K562 (cell line): ENCODE results near the gene GNB2. TPM values are rescaled to one million over a fixed set of nuclear protein-coding genes. Genes with fewer than 3 reads are reported as not detected.

Source experiments
- BHLHE40 ChIP-seq: IDR thresholded peaks from 2 replicates; pipeline ENCODE4 v1.6.1; 2011; ENCODE audit warnings: low read length, improper control_type of control experiment
- CBFB ChIP-seq: sonication (generic); formaldehyde crosslinking; IDR thresholded peaks from 2 replicates; pipeline ENCODE4 v1.4.0; 2020; ENCODE audit warnings: mild to moderate bottlenecking, missing genetic modification reagents
- CHD1 ChIP-seq: fragments of 200-600 bp; sonication (generic); IDR thresholded peaks from one replicate; pipeline ENCODE4 v1.6.1; 2012; ENCODE audit warnings: mild to moderate bottlenecking, moderate library complexity, low read length, inconsistent platforms
- CTBP1 ChIP-seq: fragments of 450-650 bp; IDR thresholded peaks from 2 replicates; pipeline ENCODE4 v1.6.1; 2016; ENCODE audit warnings: borderline replicate concordance
- DMBX1 ChIP-seq: fragments of 250-450 bp; sonication (Bioruptor Pico); IDR thresholded peaks from 2 replicates; pipeline ENCODE4 v1.8.0; 2022; ENCODE audit warnings: inconsistent platforms, mild to moderate bottlenecking, moderate library complexity, borderline replicate concordance
- FOXJ2 ChIP-seq: fragments of 200-800 bp; sonication (Bioruptor generic); IDR thresholded peaks from 2 replicates; pipeline ENCODE4 v1.6.1; 2016; ENCODE audit warnings: missing genetic modification characterization, missing compliant biosample characterization
- FOXM1 ChIP-seq, 2 experiments: fragments of 450-650 bp in 1 of 2; sonication (generic) in 1 of 2; formaldehyde crosslinking in 1 of 2; IDR thresholded peaks; 2 replicates each; pipeline versions ENCODE4 v1.6.1 to v1.9.0; 2017 to 2022; ENCODE audit warnings: low read depth in 2 of 2, mild to moderate bottlenecking in 2 of 2, missing genetic modification reagents in 1 of 2, moderate library complexity in 1 of 2
- HNRNPL ChIP-seq: fragments of 200-400 bp; formaldehyde crosslinking; IDR thresholded peaks from 2 replicates; pipeline ENCODE4 v1.6.1; 2017; ENCODE audit warnings: low read depth, mild to moderate bottlenecking, low read length
- KLF10 ChIP-seq: fragments of 250-450 bp; sonication (Bioruptor Pico); IDR thresholded peaks from 2 replicates; pipeline ENCODE4 v1.6.1; 2021; ENCODE audit warnings: matching md5 sums
- KLF13 ChIP-seq: fragments of 450-650 bp; IDR thresholded peaks from 2 replicates; pipeline ENCODE4 v1.6.1; 2016; ENCODE audit warnings: missing genetic modification characterization, low read depth, mild to moderate bottlenecking, missing compliant biosample characterization, moderate library complexity, borderline replicate concordance
- MEIS2 ChIP-seq: fragments of 450-650 bp; IDR thresholded peaks from 2 replicates; pipeline ENCODE4 v1.6.1; 2014; ENCODE audit warnings: mild to moderate bottlenecking; ENCODE audit not compliant: partially characterized antibody
- NFRKB ChIP-seq: fragments of 450-650 bp; IDR thresholded peaks from 2 replicates; pipeline ENCODE4 v1.6.1; 2016; ENCODE audit warnings: low read depth
- POLR2G ChIP-seq: fragments of 200-400 bp; formaldehyde crosslinking; IDR thresholded peaks from 2 replicates; pipeline ENCODE4 v1.6.1; 2017; ENCODE audit warnings: low read depth, mild to moderate bottlenecking, antibody characterized with exemption, low read length, moderate library complexity
- PURB ChIP-seq: sonication (generic); formaldehyde crosslinking; IDR thresholded peaks from 2 replicates; pipeline ENCODE4 v1.9.0; 2021; ENCODE audit warnings: low read depth, mild to moderate bottlenecking, missing genetic modification reagents
- RAD21 ChIP-seq, 2 experiments: fragments of 250-450 bp in 1 of 2; fragments of 450-650 bp in 1 of 2; sonication (Bioruptor Pico) in 1 of 2; formaldehyde crosslinking in 1 of 2; IDR thresholded peaks in 1 of 2; conservative IDR thresholded peaks in 1 of 2; 2 replicates each; pipeline versions ENCODE4 v1.4.0 to v1.8.0; 2020 to 2022; ENCODE audit warnings: mild to moderate bottlenecking in 2 of 2, moderate library complexity in 1 of 2
- TAF15 ChIP-seq: fragments of 200-400 bp; formaldehyde crosslinking; IDR thresholded peaks from 2 replicates; pipeline ENCODE4 v1.6.1; 2017; ENCODE audit warnings: mild to moderate bottlenecking, low read depth, low read length, moderate library complexity
- ZC3H8 ChIP-seq: fragments of 450-650 bp; IDR thresholded peaks from 2 replicates; pipeline ENCODE4 v1.6.1; 2017
- ZNF253 ChIP-seq: fragments of 250-450 bp; sonication (Bioruptor Pico); conservative IDR thresholded peaks from 2 replicates; pipeline ENCODE4 v1.6.1; 2021; ENCODE audit warnings: mild to moderate bottlenecking
- ZNF263 ChIP-seq: sonication (generic); formaldehyde crosslinking; IDR thresholded peaks from 2 replicates; pipeline ENCODE4 v1.8.0; 2022; ENCODE audit warnings: mild to moderate bottlenecking, missing genetic modification reagents, borderline replicate concordance
- ZNF583 ChIP-seq: fragments of 250-450 bp; sonication (Bioruptor Pico); IDR thresholded peaks from 2 replicates; pipeline ENCODE4 v1.4.0; 2020
- ZNF644 ChIP-seq: fragments of 200-800 bp; sonication (Bioruptor generic); IDR thresholded peaks from 2 replicates; pipeline ENCODE4 v1.6.1; 2016; ENCODE audit warnings: low read depth, missing genetic modification characterization, missing compliant biosample characterization
- polyA plus RNA-seq, 8 experiments: library from polyadenylated mRNA; depleted of rRNA in 4 of 8; stranded (reverse) in 5 of 8; unstranded in 3 of 8; fragments of >200 nt; fragmentation: Nextera tagmentation in 2 of 8; fragmentation: Illumina TruSeq in 1 of 8; extraction: Ambion mirVana in 2 of 8; extraction: Trizol in 1 of 8; gene quantifications; 2 replicates each; pipeline versions ENCODE4 v1.2.1 to v1.2.3, GENCODE V29; 2011 to 2014; ENCODE audit warnings: inconsistent platforms in 1 of 8, missing spikeins in 1 of 8
- total RNA-seq, 7 experiments: library from RNA; depleted of rRNA in 6 of 7; stranded (reverse); fragments of >200 nt in 6 of 7; fragmentation: Illumina TruSeq in 2 of 7; extraction: Trizol in 2 of 7; gene quantifications; 2 replicates each; pipeline versions ENCODE4 v1.2.1 to v1.2.3, GENCODE V29; 2011 to 2021; ENCODE audit warnings: low replicate concordance in 1 of 7
- TF ChIP-seq, protein P1 (sequence below): sonication (generic); formaldehyde crosslinking; IDR thresholded peaks from 2 replicates; pipeline ENCODE4 v1.8.0; 2022; ENCODE audit warnings: missing genetic modification reagents, mild to moderate bottlenecking, borderline replicate concordance
- TF ChIP-seq, protein P2 (sequence below): sonication (generic); formaldehyde crosslinking; IDR thresholded peaks from 2 replicates; pipeline ENCODE4 v1.8.1; 2022; ENCODE audit warnings: missing genetic modification reagents
- TF ChIP-seq, protein P3 (sequence below): sonication (generic); formaldehyde crosslinking; IDR thresholded peaks from 2 replicates; pipeline ENCODE4 v1.8.0; 2022; ENCODE audit warnings: mild to moderate bottlenecking, missing genetic modification reagents, borderline replicate concordance
- TF ChIP-seq, protein P4 (sequence below): sonication (generic); formaldehyde crosslinking; IDR thresholded peaks from 2 replicates; pipeline ENCODE4 v1.8.0; 2022; ENCODE audit warnings: missing genetic modification reagents, mild to moderate bottlenecking, moderate library complexity, borderline replicate concordance

Gene GNB2
- total and polyA plus RNA-seq, 9 of the 15 experiments (the other 6 are each of a cell fraction or from before 2014, with no cell fraction given) = 0.65 to 320 (median 104) TPM

DNA sequence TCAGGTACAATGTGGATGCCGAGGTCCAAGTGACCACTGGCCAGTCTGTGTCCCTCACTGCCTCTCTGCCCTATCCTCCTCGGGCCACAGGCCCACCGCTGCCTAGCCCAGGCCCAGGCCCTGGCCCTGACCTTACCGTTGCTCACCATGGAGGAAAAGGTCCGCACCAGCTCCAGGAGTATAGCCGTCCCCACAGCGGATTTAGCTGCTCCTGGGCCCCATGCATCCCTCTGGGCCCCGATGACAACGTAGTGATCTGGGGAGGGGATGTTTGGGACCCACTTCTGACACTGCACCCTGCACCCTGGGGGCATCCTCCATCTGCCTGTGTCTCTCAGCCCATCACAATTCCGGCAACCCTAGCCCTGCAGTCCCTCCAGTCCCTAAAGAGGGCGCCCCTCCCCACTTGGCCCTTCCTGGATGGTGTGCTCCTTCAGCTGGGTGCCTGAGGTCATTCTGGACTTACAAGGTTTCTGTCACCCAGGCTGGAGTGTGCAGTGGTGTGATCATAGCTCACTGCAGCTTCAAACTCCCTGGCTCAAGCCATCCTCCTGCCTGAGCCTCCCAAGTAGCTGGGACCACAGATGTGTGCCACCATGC is 44.3 kb upstream of the GNB2 start (continued):
- TF ChIP-seq DMBX1 (CRISPR knock-in tag) (no peak), PURB (no peak), ZNF263 (CRISPR knock-in tag) (peak; percentile 42; the same call in 1 of the 2 replicates), CTBP1 (peak; percentile 67), BHLHE40 (no peak), CHD1 (no peak), MEIS2 (no peak), POLR2G (peak; percentile 56), FOXJ2 (tag) (no peak), TAF15 (no peak), ZNF253 (CRISPR knock-in tag) (no peak), FOXM1 (IDR thresholded peaks at IDR 0.05; ENCODE audit: low read depth) (no peak), FOXM1 (CRISPR knock-in tag; IDR thresholded peaks at IDR 0.05; ENCODE audit: low read depth) (no peak), CBFB (CRISPR knock-in tag) (no peak), ZNF583 (CRISPR knock-in tag) (no peak), KLF13 (no peak), RAD21 (CRISPR knock-in tag; conservative IDR thresholded peaks at IDR 0.05 in 1 of 2, IDR thresholded peaks at IDR 0.05 in 1 of 2) (peak; percentile 36 to 73), KLF10 (CRISPR knock-in tag) (no peak), ZC3H8 (no peak), NFRKB (no peak), ZNF644 (tag) (no peak), HNRNPL (no peak)
- TF ChIP-seq, protein P1, sequence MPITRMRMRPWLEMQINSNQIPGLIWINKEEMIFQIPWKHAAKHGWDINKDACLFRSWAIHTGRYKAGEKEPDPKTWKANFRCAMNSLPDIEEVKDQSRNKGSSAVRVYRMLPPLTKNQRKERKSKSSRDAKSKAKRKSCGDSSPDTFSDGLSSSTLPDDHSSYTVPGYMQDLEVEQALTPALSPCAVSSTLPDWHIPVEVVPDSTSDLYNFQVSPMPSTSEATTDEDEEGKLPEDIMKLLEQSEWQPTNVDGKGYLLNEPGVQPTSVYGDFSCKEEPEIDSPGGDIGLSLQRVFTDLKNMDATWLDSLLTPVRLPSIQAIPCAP (CRISPR knock-in tag) = no peak
- TF ChIP-seq, protein P2, sequence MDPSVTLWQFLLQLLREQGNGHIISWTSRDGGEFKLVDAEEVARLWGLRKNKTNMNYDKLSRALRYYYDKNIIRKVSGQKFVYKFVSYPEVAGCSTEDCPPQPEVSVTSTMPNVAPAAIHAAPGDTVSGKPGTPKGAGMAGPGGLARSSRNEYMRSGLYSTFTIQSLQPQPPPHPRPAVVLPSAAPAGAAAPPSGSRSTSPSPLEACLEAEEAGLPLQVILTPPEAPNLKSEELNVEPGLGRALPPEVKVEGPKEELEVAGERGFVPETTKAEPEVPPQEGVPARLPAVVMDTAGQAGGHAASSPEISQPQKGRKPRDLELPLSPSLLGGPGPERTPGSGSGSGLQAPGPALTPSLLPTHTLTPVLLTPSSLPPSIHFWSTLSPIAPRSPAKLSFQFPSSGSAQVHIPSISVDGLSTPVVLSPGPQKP (CRISPR knock-in tag) = no peak
- TF ChIP-seq, protein P3, sequence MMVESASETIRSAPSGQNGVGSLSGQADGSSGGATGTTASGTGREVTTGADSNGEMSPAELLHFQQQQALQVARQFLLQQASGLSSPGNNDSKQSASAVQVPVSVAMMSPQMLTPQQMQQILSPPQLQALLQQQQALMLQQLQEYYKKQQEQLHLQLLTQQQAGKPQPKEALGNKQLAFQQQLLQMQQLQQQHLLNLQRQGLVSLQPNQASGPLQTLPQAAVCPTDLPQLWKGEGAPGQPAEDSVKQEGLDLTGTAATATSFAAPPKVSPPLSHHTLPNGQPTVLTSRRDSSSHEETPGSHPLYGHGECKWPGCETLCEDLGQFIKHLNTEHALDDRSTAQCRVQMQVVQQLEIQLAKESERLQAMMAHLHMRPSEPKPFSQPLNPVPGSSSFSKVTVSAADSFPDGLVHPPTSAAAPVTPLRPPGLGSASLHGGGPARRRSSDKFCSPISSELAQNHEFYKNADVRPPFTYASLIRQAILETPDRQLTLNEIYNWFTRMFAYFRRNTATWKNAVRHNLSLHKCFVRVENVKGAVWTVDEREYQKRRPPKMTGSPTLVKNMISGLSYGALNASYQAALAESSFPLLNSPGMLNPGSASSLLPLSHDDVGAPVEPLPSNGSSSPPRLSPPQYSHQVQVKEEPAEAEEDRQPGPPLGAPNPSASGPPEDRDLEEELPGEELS (CRISPR knock-in tag) = no peak
- TF ChIP-seq, protein P4, sequence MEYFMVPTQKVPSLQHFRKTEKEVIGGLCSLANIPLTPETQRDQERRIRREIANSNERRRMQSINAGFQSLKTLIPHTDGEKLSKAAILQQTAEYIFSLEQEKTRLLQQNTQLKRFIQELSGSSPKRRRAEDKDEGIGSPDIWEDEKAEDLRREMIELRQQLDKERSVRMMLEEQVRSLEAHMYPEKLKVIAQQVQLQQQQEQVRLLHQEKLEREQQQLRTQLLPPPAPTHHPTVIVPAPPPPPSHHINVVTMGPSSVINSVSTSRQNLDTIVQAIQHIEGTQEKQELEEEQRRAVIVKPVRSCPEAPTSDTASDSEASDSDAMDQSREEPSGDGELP = peak; percentile 96
